Measurements from ENCODE around the gene IL1RL1.
"Not testable (repeated sequence)": the region's sequence is repeated elsewhere in the genome, so short reads cannot be mapped to it uniquely, and the experiment has no call there.

IL1RL1 gene

GRCh38 chr2:102294802-102295489, 16.4 kb upstream of the IL1RL1 start:
- DNase-seq = no peak

- peak; percentile 33 to 41 for DNase-seq
Observed at GRCh38 chr2:102295566-102295965, 15.8 kb upstream of the IL1RL1 start.

GRCh38 chr2:102296449-102296848, 14.9 kb upstream of the IL1RL1 start:
- DNase-seq = no peak

- DNase-seq = no peak
Observed at GRCh38 chr2:102297891-102298290, 13.5 kb upstream of the IL1RL1 start.

- DNase-seq = peak; percentile 61 to 75
Observed at GRCh38 chr2:102301867-102302362, 9.4 kb upstream of the IL1RL1 start.

GRCh38 chr2:102302458-102302857, 8.9 kb upstream of the IL1RL1 start:
- DNase-seq = no peak

GRCh38 chr2:102303589-102303988, 7.8 kb upstream of the IL1RL1 start:
- no peak for DNase-seq

GRCh38 chr2:102304268-102304667, 7.1 kb upstream of the IL1RL1 start:
- DNase-seq = no peak

- no peak for DNase-seq
Observed at GRCh38 chr2:102304711-102305611, 6.4 kb upstream of the IL1RL1 start.

- DNase-seq = no peak
Observed at GRCh38 chr2:102306125-102306524, 5.2 kb upstream of the IL1RL1 start.

- no peak for DNase-seq
Observed at GRCh38 chr2:102313025-102313424, 1.7 kb downstream of the IL1RL1 start.

GRCh38 chr2:102313471-102313870, 2.1 kb downstream of the IL1RL1 start:
- DNase-seq = no peak

- DNase-seq = no peak
Observed at GRCh38 chr2:102313950-102314349, 2.6 kb downstream of the IL1RL1 start.

- DNase-seq = no peak
Observed at GRCh38 chr2:102315921-102316320, 4.6 kb downstream of the IL1RL1 start.

GRCh38 chr2:102317715-102318114, 6.4 kb downstream of the IL1RL1 start:
- no peak for DNase-seq

GRCh38 chr2:102318437-102318836, 7.1 kb downstream of the IL1RL1 start:
- DNase-seq = no peak

- no peak for DNase-seq
Observed at GRCh38 chr2:102321941-102322719, 10.8 kb downstream of the IL1RL1 start.

- not testable (repeated sequence) for DNase-seq
Observed at GRCh38 chr2:102324914-102325313, 13.6 kb downstream of the IL1RL1 start.

GRCh38 chr2:102331311-102331980, 20.1 kb downstream of the IL1RL1 start:
- no peak for DNase-seq

- no peak for DNase-seq
Observed at GRCh38 chr2:102334486-102334885, 23.1 kb downstream of the IL1RL1 start.

- DNase-seq = no peak
Observed at GRCh38 chr2:102335871-102336366, 24.6 kb downstream of the IL1RL1 start.

- DNase-seq = no peak
Observed at GRCh38 chr2:102336502-102336945, 25.2 kb downstream of the IL1RL1 start.

All from AML-193 (cell line).